ENCODE results near the gene RBFOX2.
"Not testable (repeated sequence)": the region's sequence is repeated elsewhere in the genome, so short reads cannot be mapped to it uniquely, and the experiment has no call there.

RBFOX2 gene

DNA sequence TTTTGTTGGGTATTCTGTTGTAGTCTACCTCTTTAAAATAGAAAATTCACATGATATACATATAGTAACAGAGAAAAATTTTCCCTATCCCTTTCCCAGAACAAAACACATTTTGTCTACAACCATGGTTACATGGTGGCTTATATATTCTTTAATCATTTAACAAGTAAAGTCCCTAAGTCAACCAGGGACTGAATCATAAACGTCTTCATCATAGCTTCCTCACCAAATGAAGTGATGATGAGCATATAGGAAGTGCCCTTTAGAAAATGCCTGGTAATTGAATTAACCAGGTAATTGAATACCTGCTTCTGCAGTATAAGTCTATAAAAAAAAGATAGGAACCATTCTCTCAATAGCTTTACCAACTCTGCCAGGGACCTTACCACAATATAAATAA is 209.7 kb downstream of the RBFOX2 start:
- DNase-seq: no peak

DNA sequence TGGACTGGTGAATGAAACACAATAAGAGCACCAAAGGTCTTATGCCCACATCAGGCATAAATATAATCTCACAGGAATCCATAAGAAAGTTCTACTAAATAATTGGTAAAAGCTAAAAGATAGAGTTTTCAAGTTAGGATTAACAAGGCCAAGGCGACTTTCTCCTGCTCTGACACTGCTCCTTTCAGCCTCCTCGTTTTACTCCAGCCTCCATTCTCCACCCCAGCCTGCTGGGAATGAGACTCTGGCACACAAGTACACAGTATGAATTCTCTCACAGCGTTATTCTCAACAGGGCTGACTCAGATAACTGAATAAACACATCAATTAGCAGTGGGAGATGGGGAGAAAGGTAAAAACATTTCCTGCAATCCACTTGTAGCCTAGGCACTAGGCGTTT is 216.0 kb downstream of the RBFOX2 start:
- DNase-seq: no peak

GRCh38 chr22:35811670-35812069 is 217.0 kb downstream of the RBFOX2 start:
- no peak for DNase-seq

- no peak for DNase-seq
These were observed 218.8 kb downstream of the RBFOX2 start for GRCh38 chr22:35809816-35810215.

- no peak for DNase-seq
These were observed 220.2 kb downstream of the RBFOX2 start for GRCh38 chr22:35808377-35808776.

GRCh38 chr22:35806668-35807067 is 222.0 kb downstream of the RBFOX2 start:
- DNase-seq: not testable (repeated sequence)

DNA sequence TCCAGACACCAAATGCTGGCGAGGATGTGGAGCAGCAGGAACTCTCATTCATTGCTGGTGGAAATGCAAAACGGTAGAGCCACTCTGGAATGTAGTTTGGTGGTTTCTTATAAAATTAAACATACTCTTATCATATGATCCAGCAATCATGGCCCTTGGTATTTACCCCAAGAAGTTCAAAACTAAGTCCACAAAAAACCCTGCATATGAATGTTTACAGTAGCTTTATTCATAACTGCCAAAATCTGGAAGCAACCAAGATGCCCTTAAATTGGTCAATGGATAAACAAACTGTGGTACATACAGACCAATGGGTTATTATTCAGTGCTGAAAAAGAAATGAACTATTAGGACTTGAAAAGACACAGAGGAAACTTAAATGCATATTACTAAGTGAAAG is 223.2 kb downstream of the RBFOX2 start:
- DNase-seq: no peak

DNA sequence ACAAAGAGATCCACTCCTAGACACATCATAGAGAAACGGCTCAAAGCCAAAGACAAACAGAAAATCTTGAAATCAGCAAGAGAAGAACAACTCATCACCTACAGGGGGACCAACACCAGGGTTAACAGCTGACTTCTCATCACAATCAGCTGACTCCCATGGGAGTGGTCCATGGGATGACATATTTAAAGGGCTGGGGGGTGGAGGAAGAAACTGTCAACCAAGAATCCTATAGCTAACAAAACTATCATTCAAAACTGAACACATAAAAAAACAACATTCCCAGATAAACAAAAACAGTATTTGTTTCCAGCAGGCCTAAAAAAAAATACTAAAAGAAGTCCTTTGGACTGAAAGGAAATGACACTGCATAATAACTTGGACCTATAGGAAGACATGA is 224.2 kb downstream of the RBFOX2 start:
- DNase-seq: no peak

DNA sequence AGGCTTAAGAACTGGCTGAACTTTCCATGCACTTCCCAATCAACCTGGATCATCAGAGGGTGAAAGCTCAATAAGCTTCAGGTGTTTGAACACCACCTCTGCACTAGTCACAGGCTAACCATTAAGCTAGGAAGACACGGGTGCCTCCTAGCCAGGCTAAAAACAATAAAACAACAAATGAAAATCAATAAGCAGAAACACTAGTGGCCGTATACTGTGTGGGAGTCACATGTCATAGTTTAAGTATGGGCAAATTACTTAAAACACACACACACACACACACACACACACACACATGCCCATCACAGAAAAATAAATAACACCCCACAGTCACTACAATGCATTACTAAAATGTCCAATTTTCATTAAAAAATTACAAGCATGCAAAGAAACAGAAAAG is 225.7 kb downstream of the RBFOX2 start:
- no peak for DNase-seq

DNA sequence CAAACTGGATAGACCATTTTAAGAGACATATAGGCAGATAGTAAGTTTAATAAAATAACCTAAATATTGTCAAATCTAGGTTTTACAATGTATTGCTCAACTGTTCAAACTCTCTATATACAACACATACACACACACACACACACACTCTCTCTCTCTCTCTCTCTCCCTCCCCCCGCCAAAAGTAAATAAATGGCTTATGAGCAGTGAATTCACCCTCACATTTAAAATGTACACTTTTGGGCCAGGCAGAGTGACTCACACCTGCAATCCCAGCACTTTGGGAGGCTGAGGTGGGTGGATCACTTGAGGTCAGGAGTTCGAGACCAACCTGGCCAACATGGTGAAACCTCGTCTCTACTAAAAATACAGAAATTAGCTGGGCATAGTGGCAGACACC is 227.3 kb downstream of the RBFOX2 start:
- DNase-seq: not testable (repeated sequence)

DNA sequence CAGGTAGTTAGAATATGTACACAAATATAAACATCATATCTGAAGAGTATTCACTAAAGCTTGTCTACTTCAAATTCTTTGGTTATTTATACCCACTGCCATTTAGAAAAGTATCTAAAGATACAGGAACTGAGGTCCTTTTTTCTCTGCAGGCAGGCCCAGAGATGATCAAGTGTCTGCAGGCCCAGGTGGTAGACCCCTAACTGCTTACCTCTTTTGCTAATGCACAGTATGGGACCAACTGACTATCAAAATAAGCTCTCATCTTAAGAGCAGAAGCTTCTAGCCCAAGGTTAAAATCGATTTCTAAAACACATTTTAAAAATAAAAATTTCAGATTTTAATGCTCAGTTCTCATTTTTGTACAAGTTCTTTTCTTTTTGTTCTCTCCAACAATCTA is 229.5 kb downstream of the RBFOX2 start:
- DNase-seq: no peak

- DNase-seq: no peak
These were observed 231.2 kb downstream of the RBFOX2 start for GRCh38 chr22:35797411-35797810.

DNA sequence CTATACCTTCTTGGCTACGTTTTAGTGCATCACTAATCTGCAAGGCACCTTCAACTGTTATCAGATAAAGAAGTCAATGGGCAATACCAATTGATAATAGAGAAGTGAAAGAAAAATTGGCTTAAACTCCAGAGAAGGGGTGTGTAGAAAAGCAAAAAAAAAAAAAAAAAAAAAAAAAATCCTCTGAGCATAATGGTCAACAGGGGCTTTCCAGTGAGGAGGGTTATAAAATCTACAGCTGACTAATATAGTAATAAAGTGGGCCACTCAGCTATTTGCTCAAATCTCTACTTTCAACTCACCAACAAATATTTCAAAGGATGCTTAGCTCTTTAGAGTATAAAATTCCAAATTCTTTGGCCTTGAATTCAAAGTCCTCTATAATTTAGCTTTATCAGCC is 233.1 kb downstream of the RBFOX2 start:
- DNase-seq: no peak

DNA sequence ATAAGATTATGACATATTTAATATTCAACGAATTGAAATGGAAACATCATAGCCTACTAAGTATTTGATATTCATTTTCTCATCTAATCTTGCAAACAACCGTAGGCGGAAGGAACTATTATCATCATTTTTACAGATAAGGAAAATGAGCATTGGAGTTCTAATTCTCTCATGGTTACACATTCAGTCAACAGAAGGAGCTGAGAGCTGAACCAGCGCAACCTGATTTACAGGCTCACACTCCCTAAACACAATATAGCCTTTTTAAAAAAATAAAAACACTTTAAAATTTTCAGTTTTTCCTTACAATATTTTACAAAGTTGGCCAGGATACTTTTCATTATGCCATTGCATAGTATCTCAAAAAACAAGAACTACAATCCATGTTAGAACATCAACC is 236.1 kb downstream of the RBFOX2 start:
- DNase-seq: no peak

GRCh38 chr22:35791788-35792187 is 236.8 kb downstream of the RBFOX2 start:
- not testable (repeated sequence) for DNase-seq

DNA sequence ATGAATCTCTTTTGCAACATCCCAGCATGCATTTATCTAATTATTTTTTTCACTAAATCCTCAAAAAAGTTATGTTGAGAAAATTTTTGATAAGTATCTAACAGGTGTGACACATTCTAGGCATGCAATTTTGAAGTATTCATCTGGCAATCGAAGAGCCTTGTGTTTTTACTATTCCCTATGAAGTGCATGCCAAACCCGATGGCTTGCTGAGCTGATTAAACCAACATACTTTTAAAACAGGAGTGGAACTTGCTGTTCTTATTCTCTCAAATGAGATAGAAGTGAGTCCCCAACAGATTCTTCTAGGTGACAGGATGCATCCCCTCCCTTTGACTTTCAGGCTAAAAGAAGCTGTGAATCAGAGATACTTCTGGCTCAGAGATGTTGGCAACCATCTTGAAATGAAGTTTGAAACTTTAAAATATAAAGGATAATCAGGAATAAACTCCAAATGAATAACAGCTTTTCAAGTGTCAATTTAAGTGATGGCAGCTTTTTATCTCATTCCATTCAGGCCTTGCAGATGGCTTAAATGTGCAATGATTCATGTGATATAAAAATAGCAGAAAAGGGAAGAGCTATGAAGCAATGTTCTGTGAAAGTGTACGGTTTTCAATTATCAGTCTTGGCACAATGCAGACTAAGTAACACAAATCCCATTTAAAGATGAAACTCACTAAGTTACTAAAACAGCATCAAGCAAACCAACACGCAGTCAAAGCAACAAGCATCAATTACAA is 243.3 kb downstream of the RBFOX2 start:
- no peak for DNase-seq

GRCh38 chr22:35784633-35785032 is 244.0 kb downstream of the RBFOX2 start:
- no peak for DNase-seq

DNA sequence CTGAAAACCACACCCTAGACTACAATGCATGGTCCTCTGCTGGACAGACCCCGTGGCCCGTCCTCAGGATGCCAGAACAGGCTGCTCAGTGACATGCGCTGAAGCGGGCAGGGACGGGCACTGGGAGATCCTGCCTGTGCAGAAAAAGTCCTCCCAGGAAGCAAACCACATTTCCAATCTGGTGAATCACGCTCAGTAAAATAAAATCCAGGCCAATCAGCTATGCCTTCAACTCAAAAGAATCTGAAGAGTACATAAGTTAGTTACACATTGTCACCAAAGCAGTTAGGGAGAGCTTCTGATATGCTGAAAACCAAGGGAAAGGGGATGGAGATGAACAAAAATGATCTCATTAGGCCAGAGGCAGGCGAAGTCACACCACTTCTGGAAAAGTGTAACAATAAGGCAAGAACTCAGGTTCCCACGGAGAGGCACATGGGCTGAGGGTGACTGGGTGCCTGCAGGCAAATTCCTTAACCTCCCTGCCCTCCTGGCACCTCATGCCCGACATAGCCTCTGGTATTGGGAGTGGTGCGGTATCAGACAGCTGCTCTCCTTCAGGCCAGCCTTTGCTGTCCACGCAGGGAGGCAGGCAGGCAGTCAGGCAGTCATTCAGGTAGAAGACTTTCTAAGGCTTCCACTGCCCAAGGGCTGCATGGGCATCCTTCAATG is 244.5 kb downstream of the RBFOX2 start:
- DNase-seq: no peak

DNA sequence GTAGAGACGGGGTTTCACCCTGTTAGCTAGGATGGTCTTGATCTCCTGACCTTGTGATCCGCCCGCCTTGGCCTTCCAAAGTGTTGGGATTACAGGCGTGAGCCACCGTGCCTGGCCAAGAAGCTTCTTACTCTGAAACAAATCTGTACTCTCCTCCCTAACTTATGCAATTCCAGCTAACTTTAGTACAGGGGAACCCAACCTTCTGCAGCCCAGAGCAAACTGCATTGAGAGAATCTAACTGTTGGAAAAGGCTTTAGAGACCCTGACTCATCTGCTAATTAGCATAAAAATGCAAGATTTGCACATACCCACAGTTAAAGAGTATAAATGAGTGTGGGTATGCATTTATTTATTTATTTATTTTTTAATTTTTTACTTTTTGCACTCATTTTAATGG is 246.1 kb downstream of the RBFOX2 start:
- no peak for DNase-seq

DNA sequence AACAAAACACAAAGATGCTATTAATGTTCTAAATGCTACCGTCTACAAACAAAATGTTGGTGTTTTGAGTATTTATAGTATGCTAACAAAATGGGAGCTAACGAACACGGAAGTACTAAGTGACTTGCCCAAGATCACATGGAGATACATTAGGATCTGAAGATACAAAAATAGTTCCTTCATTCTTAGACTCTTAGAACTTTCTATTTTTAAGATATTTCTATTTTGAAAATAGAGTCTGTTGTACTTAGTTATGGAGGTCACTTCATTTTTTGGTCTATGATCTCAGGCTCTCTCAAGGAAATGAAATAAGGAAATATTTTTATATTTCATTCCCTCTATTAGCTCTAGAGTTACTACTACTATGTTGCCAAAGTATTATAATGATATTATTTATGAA is 246.7 kb downstream of the RBFOX2 start:
- DNase-seq: no peak

DNA sequence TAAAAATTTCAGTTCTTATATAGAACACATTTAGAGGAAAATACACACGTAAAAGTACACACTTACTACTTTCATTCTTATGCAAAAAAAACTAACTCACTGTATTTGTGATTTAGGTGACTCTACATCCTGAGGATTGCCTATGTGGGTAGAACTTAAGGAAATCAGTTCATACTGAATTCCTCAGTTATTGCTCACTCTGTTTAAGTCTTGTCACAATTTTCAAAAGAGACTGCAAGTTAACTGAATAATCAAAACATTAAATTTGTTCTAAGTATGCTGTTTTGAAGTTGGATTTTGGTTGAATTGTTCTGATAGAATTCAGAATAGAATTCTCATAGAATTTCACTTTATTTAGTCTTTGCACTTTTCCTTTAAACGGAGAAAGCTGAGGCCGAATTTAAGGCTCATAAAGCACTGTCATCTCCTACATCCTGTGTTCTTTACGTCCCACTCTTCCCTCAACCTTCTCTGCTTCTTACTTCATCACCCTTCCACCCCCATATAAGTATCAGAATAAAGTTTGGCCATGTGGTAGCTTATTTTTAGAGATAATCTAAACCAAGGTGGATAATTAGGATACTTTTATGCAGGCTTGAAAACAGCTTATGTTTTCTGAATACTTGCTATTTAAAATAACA is 251.2 kb downstream of the RBFOX2 start:
- no peak for DNase-seq

DNA sequence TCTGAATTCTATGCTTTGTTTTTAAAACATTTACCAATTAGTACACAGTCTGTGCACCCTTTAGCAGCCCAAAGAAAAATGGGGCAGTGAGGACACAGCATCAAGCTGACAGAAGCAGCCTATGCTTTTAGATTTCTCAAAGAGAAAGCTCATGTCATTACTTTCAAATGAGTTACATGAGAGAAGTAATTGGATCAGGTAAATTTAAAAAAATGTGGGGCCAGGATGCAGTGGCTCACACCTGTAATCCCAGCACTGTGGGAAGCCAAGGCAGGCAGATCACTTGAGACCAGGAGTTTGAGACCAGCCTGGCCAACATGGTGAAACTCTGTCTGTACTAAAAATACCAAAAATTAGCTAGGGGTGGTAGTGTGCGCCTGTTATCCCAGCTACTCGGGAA is 253.3 kb downstream of the RBFOX2 start:
- no peak for DNase-seq

DNA sequence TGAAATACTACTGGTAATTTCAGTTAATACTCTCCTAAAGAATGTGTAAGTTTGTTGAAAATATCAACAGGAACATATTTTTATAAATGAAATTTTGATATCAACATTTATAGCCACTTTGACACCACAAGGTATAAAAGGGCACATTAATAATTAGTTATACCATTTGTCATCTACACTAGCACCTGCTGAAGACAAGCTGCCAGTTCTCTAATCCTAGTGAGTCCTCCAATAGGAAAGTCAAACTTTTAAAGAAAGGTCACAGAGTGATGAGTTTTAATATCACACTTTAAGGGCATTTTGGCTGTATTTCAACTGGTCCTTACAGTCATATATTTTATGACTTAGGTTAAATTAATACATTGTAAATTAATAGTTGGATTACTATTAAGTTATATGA is 258.6 kb downstream of the RBFOX2 start:
- DNase-seq: no peak
